PC-9 (cell line): ENCODE measurements around the gene PHC2. TPM values are rescaled to one million over a fixed set of nuclear protein-coding genes. Genes with fewer than 3 reads are reported as not detected.

Source experiments
- BruUV-seq: library from RNA; stranded (reverse); fragments of 400-500 nt; replicated peaks from 2 replicates; lab custom pipeline; 2021; lab: Mats Ljungman, UMichigan
- CTCF ChIA-PET: fragments of 300-600 bp; sonication (Branson Sonifier 250); formaldehyde crosslinking; loops from one replicate; lab custom pipeline; 2022; ENCODE audit warnings: antibody characterized with exemption; lab: Charles Lee
- POLR2A ChIA-PET: fragments of 300-600 bp; sonication (Branson Sonifier 250); formaldehyde crosslinking; loops from one replicate; lab custom pipeline; 2022; ENCODE audit warnings: antibody characterized with exemption; ENCODE audit not compliant: unreplicated experiment; lab: Charles Lee
- DNase-seq, 2 experiments: peaks; one replicate each; pipeline versions ENCODE4 v3.0.0 to v3.0.0-alpha.2; 2015 to 2022; ENCODE audit warnings: mixed read lengths in 1 of 2
- H2AFZ ChIP-seq: fragments of 200-600 bp; sonication (generic); 2 replicates; pipeline ENCODE4 v1.8.1; 2017; ENCODE audit warnings: antibody characterized with exemption
- H3F3A ChIP-seq: fragments of 200-600 bp; sonication (generic); 2 replicates; pipeline ENCODE4 v1.8.1; 2017; ENCODE audit warnings: antibody characterized with exemption, mild to moderate bottlenecking, low read depth; ENCODE audit not compliant: insufficient read depth
- H3K27ac ChIP-seq: fragments of 200-600 bp; sonication (generic); 2 replicates; pipeline ENCODE4 v1.6.1; 2016; ENCODE audit warnings: mixed run types
- H3K27me3 ChIP-seq: fragments of 200-600 bp; sonication (generic); 2 replicates; pipeline ENCODE4 v1.6.1; 2016; ENCODE audit warnings: low read depth, mixed run types; ENCODE audit not compliant: insufficient read depth
- H3K36me3 ChIP-seq: fragments of 200-600 bp; sonication (generic); 2 replicates; pipeline ENCODE4 v1.6.1; 2016; ENCODE audit warnings: low read depth, mixed run types
- H3K4me1 ChIP-seq: fragments of 200-600 bp; sonication (generic); replicated peaks from 2 replicates; pipeline ENCODE4 v1.6.1; 2016; ENCODE audit warnings: mixed run types; ENCODE audit not compliant: insufficient read depth
- H3K4me2 ChIP-seq: fragments of 200-600 bp; sonication (generic); 2 replicates; pipeline ENCODE4 v1.6.1; 2017; ENCODE audit warnings: mixed run types
- H3K4me3 ChIP-seq: fragments of 200-600 bp; sonication (generic); 2 replicates; pipeline ENCODE4 v1.6.1; 2016; ENCODE audit warnings: mixed run types
- H3K79me2 ChIP-seq: fragments of 200-600 bp; sonication (generic); 2 replicates; pipeline ENCODE4 v1.6.1; 2017; ENCODE audit warnings: low read depth, mixed run types
- H3K9me2 ChIP-seq: fragments of 200-600 bp; sonication (generic); 2 replicates; pipeline ENCODE4 v1.8.1; 2017; ENCODE audit warnings: mild to moderate bottlenecking; ENCODE audit not compliant: insufficient read depth
- H3K9me3 ChIP-seq: fragments of 200-600 bp; sonication (generic); 2 replicates; pipeline ENCODE4 v1.8.1; 2016; ENCODE audit warnings: low read depth; ENCODE audit not compliant: insufficient read depth
- H4K20me1 ChIP-seq: fragments of 200-600 bp; sonication (generic); 2 replicates; pipeline ENCODE4 v1.8.1; 2017; ENCODE audit not compliant: insufficient read depth
- EZH2 ChIP-seq: fragments of 200-600 bp; sonication (generic); IDR thresholded peaks from 2 replicates; pipeline ENCODE4 v1.8.0; 2017; ENCODE audit warnings: antibody characterized with exemption, low read depth
- intact Hi-C: fragments of 100-400 bp; cut with micrococcal nuclease; formaldehyde crosslinking; loops from one replicate; pipeline ENCODE4 v1.10.0; 2022; ENCODE audit not compliant: unreplicated experiment
- total RNA-seq: library from RNA; stranded (reverse); gene quantifications from 2 replicates; pipeline ENCODE4 v1.2.3, GENCODE V29; 2021
- TF ChIP-seq, protein P1 (sequence below): fragments of 200-600 bp; sonication (generic); conservative IDR thresholded peaks from 2 replicates; pipeline ENCODE4 v1.6.1; 2017; ENCODE audit warnings: mixed run types, antibody characterized with exemption, mild to moderate bottlenecking, moderate library complexity

Gene PHC2
- total RNA-seq, 1 experiment from 2014 or later, result 48.1 TPM

DNA sequence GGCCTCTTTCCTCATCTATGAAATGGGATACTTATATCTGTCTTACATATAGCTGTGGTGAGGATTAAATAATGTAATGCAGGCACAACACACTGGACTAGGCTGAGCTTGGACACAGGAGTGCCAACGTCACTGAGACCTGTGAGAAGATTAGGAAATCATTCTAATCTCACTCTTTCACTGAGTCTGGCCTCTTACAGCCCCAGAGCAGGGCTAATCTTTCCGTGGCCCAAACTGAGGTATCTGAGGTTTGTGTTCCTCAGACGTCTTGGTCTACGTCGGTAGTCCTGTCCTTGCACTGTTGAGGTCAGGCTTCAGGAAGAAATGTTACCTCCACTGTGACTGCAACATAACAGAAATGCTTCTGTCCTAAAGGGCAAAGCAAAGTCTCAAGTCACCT, 87.4 kb downstream of the PHC2 start:
- Histone ChIP-seq H4K20me1 (peaks cover 55% of the 10 kb centered on the region), H3K9me2 (no peaks in the 10 kb centered on the region), H3K9me3 (no peaks in the 10 kb centered on the region), H3K4me1 (peaks cover 76% of the 10 kb centered on the region), H3K4me3 (no peak overlapping the region), H3K36me3 (peaks cover 52% of the 10 kb centered on the region), H2AFZ (no peak overlapping the region), H3F3A (peaks cover 56% of the 10 kb centered on the region), H3K79me2 (peaks cover 97% of the 10 kb centered on the region), H3K27ac (peak overlapping the region; percentile 9; the same call in 1 of the 2 replicates), H3K4me2 (peak overlapping the region; percentile 24), H3K27me3 (no peaks in the 10 kb centered on the region)
- no TSS peak for BruUV-seq
- intact Hi-C loops, result no loop called here
- DNase-seq, result no peak
- ChIA-PET POLR2A (no interaction called here), CTCF (no interaction called here)
- TF ChIP-seq EZH2, result no peak
- TF ChIP-seq, protein P1, sequence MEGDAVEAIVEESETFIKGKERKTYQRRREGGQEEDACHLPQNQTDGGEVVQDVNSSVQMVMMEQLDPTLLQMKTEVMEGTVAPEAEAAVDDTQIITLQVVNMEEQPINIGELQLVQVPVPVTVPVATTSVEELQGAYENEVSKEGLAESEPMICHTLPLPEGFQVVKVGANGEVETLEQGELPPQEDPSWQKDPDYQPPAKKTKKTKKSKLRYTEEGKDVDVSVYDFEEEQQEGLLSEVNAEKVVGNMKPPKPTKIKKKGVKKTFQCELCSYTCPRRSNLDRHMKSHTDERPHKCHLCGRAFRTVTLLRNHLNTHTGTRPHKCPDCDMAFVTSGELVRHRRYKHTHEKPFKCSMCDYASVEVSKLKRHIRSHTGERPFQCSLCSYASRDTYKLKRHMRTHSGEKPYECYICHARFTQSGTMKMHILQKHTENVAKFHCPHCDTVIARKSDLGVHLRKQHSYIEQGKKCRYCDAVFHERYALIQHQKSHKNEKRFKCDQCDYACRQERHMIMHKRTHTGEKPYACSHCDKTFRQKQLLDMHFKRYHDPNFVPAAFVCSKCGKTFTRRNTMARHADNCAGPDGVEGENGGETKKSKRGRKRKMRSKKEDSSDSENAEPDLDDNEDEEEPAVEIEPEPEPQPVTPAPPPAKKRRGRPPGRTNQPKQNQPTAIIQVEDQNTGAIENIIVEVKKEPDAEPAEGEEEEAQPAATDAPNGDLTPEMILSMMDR, result no peak

DNA sequence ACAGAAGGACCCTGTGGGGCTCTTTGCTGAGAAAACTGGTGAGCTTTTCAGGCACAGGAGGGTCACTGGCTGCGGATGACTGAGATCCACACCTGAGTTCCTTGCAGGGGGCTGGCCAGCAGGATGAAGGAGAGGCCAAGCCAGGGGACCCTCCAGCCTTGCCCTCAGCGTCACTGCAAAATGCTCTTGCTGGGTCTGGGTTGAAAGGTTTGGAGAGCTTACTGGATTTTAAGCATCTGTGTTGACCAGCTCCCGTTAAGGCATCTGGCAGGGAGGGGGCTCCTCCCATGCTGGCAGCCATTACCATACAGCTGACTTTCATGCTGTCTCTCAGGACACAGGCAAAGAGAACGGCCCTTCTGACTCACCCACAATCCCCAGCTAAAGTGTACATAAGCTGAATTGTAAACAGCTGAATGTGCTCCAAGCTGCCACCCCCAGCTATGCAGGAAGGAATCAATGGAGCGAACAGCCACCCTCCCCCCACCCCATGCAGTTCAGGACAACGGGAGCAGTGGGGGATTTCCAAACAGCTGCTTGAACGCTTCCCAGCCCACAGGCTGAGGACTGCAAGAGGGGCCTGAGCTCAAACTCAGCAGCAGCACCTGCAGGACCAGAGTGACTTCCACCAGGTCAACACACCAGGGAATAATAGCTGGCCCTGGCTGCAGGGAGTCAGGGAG, 88.7 kb downstream of the PHC2 start:
- H3K79me2 ChIP-seq, result peaks cover 97% of the 10 kb centered on the region
- no peaks in the 10 kb centered on the region for H3K27me3 ChIP-seq
- TF ChIP-seq EZH2, result no peak
- TF ChIP-seq, protein P1, result no peak
- H3K4me3 ChIP-seq, result 0 out of 2 replicates have a peak overlapping the region, but pooled peaks have one; percentile 10
- no peaks in the 10 kb centered on the region for H3K9me2 ChIP-seq
- ChIA-PET CTCF (no interaction called here), POLR2A (interaction anchor here (0.6 kb wide), 1 partner anchor 42 kb away, joined by 3 read pairs; no protein-coding TSS in a partner anchor)
- intact Hi-C loops, result no loop called here
- no TSS peak for BruUV-seq
- H3K9me3 ChIP-seq, result no peaks in the 10 kb centered on the region
- H2AFZ ChIP-seq, result no peak overlapping the region
- H4K20me1 ChIP-seq, result peaks cover 68% of the 10 kb centered on the region
- peak overlapping the region; percentile 28; the same call in 1 of the 2 replicates for H3K27ac ChIP-seq
- peaks cover 50% of the 10 kb centered on the region for H3F3A ChIP-seq
- peak overlapping the region; percentile 42 for H3K4me2 ChIP-seq
- H3K36me3 ChIP-seq, result peaks cover 57% of the 10 kb centered on the region
- DNase-seq, result peak; percentile 50 to 89
- H3K4me1 ChIP-seq, result peaks cover 66% of the 10 kb centered on the region

DNA sequence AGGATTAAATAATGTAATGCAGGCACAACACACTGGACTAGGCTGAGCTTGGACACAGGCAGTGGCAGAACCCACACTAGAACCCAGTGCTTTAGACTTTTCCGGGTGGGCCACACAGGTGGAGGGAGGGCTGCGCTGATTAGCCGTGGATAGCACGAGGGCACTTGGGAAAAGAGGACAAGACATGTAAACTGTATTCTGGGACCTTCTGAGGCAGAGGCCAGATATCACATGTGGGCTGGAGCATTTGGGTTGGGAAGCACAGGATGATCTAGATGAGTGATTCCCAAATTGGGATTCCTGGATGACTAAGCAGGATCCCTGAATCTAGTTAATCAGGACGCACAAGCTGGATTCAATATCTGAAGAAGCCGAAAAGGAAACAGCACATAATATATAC, 89.7 kb downstream of the PHC2 start:
- Histone ChIP-seq H3K79me2 (peaks cover 98% of the 10 kb centered on the region), H4K20me1 (peaks cover 78% of the 10 kb centered on the region), H3K4me2 (peak overlapping the region; percentile 42; the same call in 1 of the 2 replicates), H3K27ac (no peak overlapping the region), H3K9me2 (no peaks in the 10 kb centered on the region), H3K4me1 (peaks cover 56% of the 10 kb centered on the region), H3K4me3 (no peak overlapping the region), H2AFZ (no peak overlapping the region), H3F3A (peaks cover 51% of the 10 kb centered on the region; the same call in 1 of the 2 replicates), H3K9me3 (no peaks in the 10 kb centered on the region), H3K27me3 (no peaks in the 10 kb centered on the region), H3K36me3 (peaks cover 58% of the 10 kb centered on the region)
- POLR2A ChIA-PET, result no interaction called here
- CTCF ChIA-PET, result no interaction called here
- intact Hi-C loops, result no loop called here
- no TSS peak for BruUV-seq
- TF ChIP-seq, protein P1, result no peak
- TF ChIP-seq EZH2, result no peak
- DNase-seq, result no peak
